ENCODE data around the gene STX8.

STX8 gene

DNA sequence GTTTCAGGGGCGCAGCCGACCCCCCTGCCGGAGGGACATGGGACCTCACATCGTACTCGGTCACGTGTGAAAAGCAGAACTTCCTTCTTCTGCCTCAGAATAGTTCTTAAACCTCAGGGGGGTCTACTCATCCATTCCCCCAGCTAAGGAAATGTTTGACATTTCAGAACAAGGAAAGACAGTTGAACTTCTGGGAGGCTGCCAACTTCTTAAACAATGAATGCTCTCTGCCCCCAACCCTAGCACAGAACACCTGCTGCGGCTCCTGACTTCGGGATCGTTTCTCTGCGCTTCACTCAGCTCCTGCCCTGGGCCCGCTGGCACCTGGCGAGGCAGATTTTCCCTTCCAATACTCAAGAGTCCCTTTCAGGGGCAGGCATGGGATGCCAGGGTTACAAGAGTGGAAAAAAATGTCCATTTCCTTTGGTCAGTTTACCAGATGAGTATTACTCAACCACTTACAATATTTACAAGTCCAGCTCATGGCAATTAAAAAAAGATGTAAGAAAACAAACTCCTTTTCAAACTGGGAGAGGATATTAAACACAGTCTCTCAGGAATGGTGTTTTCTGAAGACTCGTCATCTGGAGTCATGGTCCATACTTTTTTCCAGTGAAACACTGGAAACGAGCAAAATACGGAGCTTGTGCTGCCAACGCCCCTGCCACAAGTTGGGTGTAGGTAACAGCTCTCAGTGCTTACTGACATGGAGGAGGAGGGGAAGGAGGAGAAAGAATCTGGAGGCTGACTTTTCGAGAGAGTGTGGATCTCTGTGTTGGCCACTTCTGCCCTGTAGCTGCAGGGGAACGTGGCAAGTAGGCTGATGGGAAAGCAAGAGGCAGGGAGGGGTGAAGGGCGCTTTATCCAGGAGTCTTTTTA lies 318.6 kb downstream of the STX8 start:
- DNase-seq = no peak

DNA sequence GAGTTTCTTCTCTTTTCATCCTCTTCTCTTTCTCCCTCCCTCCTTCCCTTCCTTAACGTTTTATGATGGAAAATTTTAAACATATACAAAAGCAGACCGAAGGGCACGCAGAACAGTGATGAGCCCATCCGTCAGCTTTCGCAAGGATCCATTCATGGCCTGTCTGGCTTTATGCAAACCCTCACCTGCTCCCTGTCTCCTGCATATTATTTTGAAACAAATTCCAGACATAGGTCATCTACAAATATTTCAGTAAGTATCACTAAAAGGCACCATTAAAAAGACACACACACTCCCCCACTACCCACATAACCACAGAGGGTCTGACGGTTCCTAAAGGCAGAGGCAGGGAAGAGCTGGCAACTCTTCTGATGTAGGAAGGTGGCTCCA lies 319.3 kb downstream of the STX8 start:
- no peak for DNase-seq

DNA sequence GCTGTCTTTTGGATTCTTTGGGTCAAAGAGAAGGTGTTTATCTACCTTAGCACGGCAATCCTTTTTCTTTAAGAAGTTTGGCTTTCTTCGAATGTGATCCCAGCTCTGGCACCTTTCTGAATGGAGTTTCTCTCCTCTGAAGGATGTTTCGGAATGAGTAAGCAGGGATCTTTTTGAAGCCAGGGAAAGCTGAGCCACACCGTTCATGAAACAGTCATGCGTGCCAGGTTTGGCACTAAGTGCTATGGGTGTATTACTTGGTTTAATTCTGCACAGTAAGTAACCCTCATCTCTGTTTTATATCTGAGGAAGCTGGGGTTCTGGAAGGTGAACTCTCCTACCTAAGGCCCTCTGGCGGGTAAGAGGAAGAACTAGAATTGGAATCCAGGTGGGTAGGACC lies 319.8 kb downstream of the STX8 start:
- no peak for DNase-seq

DNA sequence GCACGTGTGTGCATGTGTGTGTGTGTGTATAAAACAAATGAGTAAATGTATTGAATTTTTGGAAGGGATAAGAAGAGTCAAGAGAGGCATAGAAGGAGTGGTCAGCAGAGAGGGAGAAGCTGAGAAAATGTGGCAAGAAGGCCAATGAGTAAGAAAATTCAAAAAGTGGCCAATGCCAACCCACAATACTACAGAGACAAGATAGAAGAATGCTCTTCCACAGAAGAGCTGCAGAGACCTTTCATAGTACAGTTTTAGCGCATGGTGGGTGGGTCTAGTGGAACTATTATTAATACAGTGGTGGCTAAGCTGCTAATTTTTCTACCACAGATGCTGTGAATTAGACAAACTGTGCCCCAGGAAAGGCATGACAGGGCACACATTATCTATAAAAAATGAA lies 320.8 kb downstream of the STX8 start:
- no peak for DNase-seq

DNA sequence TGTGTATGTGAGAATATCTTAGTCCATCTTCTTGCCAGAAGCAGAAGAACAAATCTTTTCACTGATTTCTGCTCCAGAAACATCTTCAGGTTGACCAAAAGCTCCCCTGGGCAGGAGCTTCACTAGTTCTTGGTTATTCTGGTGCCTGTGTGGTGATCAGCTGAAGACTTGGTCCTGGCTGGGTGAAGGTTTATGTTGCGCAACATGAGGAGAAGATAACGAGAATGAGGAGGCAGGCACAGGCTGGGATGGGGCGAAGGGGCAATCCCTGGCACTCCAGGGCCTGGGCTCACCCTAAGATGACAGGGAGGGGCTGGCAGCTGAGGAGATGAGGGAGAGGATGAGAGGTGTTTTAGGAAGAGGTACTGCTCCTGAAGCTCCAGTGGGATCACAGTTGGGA lies 322.3 kb downstream of the STX8 start:
- no peak for DNase-seq

DNA sequence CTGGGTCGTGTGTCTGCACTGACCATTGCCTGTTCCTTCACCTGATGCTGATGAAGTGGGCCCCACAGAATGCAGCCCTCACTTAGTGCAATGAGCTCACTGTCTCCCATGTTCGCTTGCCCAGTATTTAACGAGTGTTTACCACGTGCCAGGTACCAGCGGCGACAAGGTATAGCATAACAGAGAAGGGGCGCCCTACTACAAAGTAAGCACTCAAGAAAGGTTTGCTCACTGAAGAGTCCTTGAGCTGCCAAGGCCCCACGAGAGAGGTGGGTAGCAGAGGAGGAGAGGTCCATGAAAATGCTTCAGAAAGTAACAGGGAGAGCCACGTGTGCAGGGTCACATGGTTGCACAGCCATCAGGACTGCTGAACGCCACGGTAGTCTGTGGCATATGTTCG lies 324.3 kb downstream of the STX8 start:
- DNase-seq = no peak

DNA sequence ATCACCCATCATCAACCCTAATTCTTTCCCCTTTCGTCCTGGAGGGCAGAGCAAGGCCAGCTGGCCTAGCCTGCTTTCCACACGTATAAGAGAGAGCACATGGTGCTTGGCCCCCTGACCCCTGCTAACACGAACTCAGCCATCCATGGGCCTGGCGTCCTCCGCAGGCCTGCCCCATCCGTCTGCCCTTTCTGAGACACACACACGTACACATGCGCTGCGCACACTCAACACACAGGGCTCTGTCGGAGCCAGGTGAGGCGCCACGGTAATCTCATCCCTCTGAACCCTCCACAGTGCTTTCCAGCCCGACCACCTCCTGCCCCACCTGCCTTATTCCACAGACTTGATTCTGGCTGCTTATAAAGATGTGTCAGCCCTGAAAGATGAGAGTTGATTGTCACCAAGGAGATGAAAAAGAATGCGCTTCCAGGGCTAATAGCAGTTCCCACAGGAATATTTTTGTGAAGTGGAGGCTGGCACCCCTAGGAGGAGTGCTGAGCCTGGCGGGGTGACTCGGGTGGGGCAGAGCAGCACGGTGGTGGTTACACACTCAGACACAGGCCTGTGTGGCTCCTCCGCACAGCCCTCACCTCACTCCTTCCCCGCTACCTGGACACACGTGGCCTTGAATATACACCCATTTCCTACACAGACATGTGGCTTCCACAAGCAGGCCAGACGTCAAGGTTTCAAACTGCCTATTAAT lies 326.2 kb downstream of the STX8 start:
- no peak for DNase-seq

DNA sequence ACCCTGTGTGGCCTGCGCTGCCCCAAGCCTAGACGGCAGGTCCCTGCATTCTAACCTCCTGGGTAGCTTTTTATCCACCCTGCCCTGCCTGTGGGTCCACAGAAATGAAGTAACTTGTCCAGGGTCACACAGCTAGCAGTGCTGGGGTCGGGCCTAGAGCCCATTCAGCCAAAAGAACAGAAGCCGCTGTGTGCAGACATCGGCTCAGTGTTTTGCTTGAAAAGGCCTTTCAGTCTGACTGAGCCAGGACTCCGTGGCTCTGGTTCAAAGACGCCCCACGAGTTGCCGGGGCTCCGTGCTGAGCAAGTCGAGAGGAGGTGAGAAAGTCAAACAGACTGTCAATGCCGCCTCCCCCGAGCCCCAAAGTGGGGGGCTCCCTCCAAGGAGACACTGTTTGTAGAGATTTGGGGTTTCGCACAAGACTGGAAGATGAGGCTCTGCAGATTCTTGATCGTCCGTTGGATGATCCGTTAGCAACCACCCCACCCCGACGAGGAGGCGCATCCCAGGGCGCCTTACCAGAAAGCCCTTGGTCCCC lies 328.1 kb downstream of the STX8 start:
- no peak for DNase-seq

DNA sequence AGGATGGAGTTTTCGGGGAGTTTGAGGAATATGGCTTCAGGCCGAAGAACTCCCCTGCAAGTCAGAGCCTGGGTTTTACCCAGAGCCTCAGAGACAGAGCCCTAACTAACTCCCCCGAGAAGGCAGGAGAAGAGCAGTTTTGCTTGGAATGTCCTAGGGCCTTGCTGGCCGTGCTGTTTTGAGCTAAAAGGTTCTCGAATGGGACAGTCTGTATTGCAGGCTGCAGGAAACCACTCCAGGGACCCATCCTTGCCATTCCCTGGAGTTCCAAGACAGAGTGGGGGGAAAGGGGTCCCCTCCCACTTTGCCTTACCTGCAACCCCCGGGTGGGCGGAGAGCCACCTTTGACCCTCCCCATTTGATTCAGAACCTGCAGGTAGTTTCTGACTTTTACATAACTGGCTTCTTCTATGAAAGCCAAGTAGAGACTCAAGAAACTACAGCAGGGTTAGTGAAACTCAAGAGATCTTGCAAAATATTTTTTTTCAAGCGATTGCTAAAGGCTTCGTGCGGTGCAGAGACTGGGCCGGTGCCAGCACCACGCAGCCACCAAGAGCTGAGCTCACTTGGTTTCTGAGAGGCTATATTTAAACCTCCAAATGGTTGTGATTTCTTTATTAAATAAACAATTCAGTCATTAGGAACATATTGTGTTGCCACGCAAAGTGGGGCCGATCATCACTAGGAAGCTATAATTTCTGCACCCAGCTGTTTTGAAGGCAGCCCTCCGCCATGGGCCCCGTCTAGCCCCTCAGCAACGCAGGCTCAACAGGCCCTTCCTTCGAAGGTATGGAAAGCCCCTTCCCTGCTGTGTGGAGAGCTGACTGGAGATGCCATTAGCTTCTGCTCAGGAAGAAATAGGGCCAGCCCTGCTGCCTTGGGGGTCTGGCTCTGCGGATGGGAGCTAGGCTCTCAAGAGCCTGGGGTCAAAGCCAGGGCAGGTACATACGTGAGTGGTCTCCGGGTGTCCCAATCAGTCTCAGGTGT lies 331.3 kb downstream of the STX8 start:
- no peak for DNase-seq

DNA sequence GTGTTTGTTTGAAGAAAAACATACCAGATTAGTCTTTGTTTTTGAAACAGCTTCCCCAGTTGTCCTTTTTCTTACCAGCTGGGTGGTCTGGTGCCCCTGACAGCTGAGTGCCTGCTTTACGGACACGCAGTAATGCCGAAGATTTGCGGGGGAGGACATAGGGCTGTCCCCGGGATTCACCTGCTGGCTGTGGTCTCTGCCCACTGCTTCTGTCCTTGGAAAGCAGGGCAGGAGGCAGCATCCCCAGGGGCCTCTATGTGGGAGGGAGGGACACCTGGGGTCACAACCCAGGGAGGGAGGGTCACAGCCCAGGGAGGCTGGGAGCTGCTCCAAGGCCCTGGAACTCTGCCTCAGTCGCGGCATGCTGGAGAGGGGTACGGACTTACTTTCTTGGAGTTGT lies 332.6 kb downstream of the STX8 start:
- no peak for DNase-seq

DNA sequence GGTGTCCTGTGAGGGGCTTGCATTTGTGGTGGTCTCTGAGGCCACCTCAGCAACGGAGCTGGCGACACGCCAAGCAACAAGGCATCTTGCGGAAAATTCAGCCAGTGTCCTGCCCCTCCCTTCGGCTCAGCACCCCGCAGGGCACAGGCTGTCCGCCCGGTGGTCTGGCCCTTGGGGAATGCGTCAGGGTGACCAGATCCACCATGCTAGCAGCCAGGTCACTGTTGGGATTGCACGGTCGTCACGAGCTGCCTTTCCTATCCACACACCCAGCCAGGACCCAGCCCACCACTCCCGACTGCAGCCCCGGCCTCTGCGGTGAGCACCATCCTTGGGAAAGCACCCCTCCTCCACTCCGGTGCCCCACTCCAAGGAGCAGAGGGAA lies 333.1 kb downstream of the STX8 start:
- DNase-seq = no peak

DNA sequence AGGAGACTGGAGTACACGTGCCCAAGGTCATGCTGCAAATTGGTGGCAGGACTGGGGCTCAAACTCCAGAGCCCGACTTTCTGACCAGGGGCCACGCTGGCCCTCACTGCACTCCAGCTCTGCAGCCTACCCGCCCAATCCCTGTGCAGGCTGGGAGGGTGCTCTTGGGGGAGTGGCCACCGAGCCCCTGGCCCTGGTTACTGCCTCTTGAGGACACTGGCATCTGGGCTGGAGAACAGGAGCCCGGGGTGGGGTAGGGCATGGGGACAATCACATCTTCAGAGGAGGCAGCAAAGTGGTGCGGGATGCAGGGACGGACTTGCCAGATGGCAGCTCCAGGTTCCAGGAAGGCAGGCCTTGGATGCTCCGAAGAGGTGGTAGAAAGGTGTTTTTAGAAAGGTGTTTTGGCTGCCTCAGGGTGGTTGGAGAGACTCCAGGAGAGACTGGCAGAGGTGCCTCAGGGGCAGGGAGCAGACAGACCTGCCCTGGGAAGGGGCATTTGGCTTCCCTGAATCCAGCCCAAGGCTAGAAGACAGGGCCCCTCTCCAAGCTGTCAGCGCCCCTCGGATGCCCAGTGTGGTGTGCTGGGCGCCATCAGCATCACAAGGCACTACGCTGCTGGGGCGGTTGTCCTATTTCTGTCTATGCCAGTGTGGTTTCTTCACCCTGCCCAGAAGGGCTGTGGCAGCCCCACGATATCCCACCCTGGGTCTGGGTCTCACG lies 333.7 kb downstream of the STX8 start:
- DNase-seq = no peak

DNA sequence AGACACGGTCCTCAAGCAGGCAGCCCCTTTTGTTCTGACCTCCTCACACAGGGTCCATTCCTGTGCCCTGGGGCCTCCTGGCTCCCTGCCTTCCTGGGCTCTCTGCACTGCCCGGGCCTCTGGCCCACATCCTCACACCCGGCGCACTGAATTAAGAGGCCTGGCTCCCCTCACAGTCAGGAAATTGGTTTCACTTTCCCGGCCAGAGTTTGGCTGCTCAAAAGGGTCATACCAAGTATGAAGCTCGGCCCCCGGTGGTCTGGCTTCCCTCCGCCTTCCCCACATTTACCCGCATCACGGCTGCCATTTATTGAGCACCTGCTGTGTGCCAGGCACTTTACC lies 334.3 kb downstream of the STX8 start:
- DNase-seq = no peak

DNA sequence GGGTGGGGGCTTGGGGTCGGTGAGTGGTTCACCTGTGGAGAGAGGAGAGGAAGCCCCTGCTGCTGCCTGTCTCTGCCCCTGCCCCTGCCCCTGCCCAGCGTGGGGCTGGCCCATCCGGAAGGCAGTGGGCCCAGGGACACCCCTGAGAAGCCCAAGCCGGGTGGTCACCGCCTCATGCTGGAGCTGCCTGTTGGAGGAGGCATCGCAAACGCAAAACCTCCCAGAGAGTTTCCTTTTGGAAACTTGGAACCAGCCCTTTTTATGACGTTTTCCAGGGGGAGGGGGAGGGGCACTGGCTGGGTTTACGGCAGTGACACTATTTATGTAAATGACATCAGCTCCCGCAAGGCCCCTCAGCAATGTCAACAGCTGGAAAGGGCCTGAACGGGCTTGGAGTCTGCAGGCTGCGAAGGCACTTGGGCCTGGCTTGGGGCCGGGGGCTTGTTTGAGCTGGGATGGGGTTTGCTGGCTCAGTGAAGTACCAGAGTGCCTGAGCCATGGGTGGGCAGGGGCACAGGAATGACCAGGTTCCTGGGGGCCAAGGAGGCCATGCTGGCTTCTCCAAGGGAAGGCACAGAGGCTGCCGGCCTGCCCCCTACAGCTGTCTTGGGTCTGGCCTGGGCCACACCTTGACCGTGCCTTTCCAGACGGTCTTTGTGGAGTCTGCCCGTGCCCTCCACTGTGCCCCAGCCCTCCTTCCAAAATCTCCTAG lies 334.8 kb downstream of the STX8 start:
- DNase-seq = no peak

DNA sequence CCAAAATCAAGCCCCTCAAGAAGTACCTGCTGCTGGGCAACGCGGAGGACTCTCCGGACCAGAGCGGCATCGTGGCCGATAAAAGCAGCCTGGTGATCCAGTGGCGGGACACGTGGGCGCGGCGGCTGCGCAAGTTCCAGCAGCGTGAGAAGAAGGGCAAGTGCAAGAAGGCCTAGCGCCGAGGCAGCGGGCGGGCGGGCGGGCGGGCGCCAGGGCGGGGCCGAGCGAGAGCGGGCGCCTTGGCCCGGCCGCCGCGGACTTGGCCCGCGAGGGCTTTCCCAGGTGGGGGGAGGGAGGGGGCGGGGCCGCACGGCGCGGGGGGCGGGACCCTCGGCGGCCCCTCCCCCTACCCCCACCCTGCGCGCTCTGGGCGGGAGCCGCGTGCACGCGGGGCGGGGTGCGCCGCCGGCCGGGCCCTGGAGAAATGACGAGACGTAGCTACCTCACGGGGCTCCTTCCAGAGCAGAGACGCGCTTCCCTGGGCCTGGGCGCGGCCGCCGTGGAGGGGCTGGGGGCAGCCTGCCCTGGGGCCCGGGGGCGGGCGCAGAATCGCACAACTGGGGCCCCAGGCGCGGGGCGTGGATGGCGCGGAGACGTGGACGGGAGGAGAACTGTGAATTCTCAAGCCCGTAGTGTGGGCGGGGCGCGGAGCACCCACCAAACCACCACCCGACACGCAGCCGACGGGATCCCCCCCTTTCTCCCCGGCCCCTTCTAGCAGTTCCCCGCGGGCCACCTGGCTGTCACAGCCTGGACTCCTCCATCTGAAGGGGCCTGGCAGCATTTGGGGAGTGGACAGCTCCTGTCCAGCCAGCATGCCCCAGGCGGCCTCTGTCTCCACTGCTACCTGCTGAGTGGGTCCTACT lies 335.6 kb downstream of the STX8 start:
- DNase-seq = peak; percentile 63

DNA sequence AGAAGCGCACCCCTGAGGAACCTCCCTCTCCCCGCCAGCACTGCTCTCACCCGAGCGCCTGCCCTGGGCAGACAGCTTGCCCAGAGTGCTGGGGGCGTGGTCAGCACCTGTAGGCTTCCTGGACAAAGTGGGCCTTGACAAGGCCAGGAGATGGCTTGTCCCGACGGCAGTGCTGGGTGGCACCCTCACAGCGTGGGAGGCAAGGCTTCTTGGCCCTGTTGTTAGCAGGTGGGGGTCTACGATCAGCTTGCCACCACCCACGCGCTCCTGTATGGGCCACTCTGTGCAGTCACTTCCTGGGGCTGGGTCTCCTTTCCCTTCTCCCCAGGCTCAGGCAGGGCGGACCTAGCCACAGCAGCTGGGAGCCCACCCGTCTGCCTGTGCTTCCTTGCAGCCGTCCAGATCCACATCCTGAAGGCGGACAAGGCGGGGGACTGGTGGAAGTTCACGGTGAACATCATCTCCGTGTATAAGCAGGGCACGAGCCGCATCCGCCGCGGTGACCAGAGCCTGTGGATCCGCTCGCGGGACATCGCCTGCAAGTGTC lies 336.3 kb downstream of the STX8 start:
- DNase-seq = peak; percentile 24

DNA sequence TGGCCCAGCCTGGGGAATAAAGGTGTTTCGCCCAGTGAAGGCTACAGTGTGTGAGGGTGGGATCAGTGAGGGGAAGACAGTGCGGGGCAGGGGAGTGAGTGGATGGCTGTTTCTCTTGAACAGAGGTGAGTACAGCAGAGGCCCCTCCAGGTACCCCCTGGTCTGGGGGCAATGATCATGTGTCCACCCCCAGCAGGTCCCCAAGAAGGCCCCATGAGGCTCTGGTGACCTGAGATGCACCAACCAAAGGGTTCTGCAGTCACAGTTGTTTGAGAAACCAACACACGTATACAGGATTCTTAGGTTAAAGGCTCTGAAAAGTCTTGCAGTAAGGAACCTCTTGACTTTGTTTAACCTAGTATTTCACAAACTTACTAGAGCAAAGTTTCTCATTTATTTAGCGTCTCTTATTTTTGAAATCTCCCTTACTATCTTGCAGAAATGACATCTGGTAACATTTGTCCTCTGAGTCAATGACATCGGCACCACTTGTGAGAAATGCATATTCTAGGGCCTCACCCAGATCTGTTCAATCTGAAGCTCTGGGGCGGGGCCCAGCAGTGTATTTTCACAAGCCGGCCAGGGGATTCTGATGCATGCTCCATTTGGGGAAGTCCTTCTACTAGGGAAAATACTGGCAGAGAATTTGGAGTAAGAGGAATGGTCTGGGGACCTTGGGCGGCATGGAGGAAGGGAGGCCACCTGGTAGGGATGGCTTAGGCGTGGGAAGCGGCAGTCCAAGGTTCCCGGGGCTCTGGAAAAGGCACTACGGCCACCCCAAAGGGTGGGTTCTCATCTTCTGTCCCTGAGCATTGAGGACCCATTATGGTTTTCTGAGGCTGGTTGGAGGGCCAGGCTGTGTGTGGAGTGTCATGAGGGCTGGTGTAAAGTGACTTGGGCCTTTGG lies 337.0 kb downstream of the STX8 start:
- no peak for DNase-seq

DNA sequence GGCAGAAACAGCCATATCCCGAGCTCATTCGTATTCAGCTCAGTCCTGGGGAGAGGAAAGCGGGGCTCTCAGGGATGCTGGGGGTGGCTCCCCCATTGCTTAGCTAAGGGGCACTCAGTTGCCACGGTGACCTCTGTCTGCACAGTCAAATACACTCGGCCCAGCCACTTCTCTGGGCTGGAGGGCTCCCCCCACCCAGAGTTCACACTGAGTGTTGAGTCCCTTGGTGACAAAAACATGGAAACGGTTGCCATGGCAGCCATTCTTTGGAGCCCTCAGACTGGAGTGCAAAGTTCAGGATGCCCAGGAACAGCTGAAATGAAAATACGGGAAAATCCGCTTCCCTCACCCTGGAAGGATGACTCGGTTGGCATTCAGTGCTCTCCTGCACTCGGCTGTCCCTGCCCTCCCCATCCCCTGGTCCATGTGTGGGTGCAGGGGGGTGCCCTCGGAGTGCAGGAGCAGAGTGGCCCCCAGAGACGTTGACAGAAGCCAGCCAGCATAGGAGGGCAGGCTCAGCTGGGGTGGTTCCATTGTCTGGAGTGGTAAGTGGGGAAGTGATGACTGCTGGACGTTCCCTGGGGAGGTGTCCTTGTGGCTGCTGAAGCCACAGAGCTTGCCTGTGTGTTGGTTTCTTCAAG lies 337.8 kb downstream of the STX8 start:
- no peak for DNase-seq

DNA sequence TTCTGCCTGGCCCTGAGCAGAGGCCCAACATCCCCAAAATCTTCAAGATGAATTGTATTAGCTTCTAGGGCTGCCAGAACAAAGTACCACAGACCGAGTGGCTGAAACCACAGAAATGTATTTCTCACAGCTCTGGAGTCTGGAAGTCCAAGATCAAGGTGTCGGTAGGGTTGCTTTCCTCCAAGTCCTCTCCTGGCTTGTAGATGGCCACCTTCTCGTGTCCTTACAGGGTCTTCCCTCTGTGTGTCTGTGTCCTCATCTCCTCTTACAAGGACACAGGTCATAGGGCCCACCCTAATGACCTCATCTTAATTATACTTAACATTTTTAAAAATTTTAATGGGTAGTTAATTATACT lies 338.6 kb downstream of the STX8 start:
- no peak for DNase-seq

Data from stimulated activated CD4-positive, alpha-beta T cell treated with anti-CD3 and anti-CD28 coated beads, Interleukin-4, amount 100 ng/mL, for 24 hours (primary cell).